Measurements from ENCODE around the gene PHF13. TPM values are rescaled to one million over a fixed set of nuclear protein-coding genes. Genes with fewer than 3 reads are reported as not detected.

The PHF13 gene
- total and polyA plus RNA-seq, 9 of the 15 experiments (the other 6 are each of a cell fraction or from before 2014, with no cell fraction given): 1.8 to 36.1 (median 11.7) TPM

- TF ChIP-seq ZNF146 (CRISPR knock-in tag; IDR thresholded peaks at IDR 0.05; ENCODE audit: unreplicated experiment): no peak
- TF ChIP-seq PHB2 (IDR thresholded peaks at IDR 0.05; ENCODE audit: low read depth): no peak
- no peak for TF ChIP-seq CCAR2 (IDR thresholded peaks at IDR 0.05; ENCODE audit: low read depth, low read length)
- TF ChIP-seq ARID4B (CRISPR knock-in tag; IDR thresholded peaks at IDR 0.05): no peak
- TF ChIP-seq BDP1 (IDR thresholded peaks at IDR 0.05; ENCODE audit: insufficient read depth, insufficient read length): no peak
- TF ChIP-seq ZEB2 (IDR thresholded peaks at IDR 0.05): no peak
- no peak for TF ChIP-seq CREM (IDR thresholded peaks at IDR 0.05; ENCODE audit: low read depth)
- no peak for TF ChIP-seq ZZZ3 (IDR thresholded peaks at IDR 0.05)
- TF ChIP-seq GTF2A2 (tag; IDR thresholded peaks at IDR 0.05): no peak
- TF ChIP-seq TAF15 (IDR thresholded peaks at IDR 0.05; ENCODE audit: low read depth, low read length): no peak
- no peak; the same call in 1 of the 2 replicates for TF ChIP-seq STAG1 (CRISPR knock-in tag; IDR thresholded peaks at IDR 0.05; ENCODE audit: borderline replicate concordance)
- TF ChIP-seq SAFB2 (IDR thresholded peaks at IDR 0.05; ENCODE audit: borderline replicate concordance, low read depth, low read length, severe bottlenecking): no peak
- no peak for TF ChIP-seq ESRRA (IDR thresholded peaks at IDR 0.05; ENCODE audit: borderline replicate concordance, low read depth)
- TF ChIP-seq MLLT1 (IDR thresholded peaks at IDR 0.05): no peak
- TF ChIP-seq HNRNPK (IDR thresholded peaks at IDR 0.05; ENCODE audit: low read depth, low read length, poor library complexity, severe bottlenecking): no peak
- no peak for TF ChIP-seq E4F1 (CRISPR knock-in tag; IDR thresholded peaks at IDR 0.05; ENCODE audit: borderline replicate concordance)
- no peak for TF ChIP-seq ZNF140 (CRISPR knock-in tag; IDR thresholded peaks at IDR 0.05)
- no peak for TF ChIP-seq ADNP (tag; IDR thresholded peaks at IDR 0.05)
These were observed 14.2 kb upstream of the PHF13 start (continued) for GRCh38 chr1:6599141-6599975.

Data from K562 (cell line).